Measurements from ENCODE around the gene MGRN1.

The MGRN1 gene

DNA sequence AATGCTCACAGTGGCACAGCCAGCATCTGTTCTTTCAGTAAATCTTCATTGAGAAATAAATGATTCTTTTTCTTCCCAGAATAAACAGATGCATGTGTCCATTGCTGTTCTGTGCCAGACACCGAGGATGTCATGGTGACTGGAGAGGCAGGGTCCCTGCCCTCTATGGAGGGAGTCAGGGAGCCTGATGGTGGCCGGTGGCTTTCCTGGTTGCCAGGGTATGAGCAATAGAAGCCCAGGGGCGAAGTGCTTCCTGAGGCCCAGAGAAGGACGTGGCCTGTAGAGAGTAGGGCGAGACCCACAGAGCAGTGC is 38.8 kb downstream of the MGRN1 start:
- TF ChIP-seq, protein P1, sequence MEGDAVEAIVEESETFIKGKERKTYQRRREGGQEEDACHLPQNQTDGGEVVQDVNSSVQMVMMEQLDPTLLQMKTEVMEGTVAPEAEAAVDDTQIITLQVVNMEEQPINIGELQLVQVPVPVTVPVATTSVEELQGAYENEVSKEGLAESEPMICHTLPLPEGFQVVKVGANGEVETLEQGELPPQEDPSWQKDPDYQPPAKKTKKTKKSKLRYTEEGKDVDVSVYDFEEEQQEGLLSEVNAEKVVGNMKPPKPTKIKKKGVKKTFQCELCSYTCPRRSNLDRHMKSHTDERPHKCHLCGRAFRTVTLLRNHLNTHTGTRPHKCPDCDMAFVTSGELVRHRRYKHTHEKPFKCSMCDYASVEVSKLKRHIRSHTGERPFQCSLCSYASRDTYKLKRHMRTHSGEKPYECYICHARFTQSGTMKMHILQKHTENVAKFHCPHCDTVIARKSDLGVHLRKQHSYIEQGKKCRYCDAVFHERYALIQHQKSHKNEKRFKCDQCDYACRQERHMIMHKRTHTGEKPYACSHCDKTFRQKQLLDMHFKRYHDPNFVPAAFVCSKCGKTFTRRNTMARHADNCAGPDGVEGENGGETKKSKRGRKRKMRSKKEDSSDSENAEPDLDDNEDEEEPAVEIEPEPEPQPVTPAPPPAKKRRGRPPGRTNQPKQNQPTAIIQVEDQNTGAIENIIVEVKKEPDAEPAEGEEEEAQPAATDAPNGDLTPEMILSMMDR (IDR thresholded peaks at IDR 0.05; ENCODE audit: control insufficient read depth, insufficient read depth, low read depth, low read length, missing control alignments) = no peak
- H3K4me3 ChIP-seq (ENCODE audit: control insufficient read depth, low read depth, low read length) = no peak overlapping the region
- DNase-seq (ENCODE audit: low read depth) = no peak

DNA sequence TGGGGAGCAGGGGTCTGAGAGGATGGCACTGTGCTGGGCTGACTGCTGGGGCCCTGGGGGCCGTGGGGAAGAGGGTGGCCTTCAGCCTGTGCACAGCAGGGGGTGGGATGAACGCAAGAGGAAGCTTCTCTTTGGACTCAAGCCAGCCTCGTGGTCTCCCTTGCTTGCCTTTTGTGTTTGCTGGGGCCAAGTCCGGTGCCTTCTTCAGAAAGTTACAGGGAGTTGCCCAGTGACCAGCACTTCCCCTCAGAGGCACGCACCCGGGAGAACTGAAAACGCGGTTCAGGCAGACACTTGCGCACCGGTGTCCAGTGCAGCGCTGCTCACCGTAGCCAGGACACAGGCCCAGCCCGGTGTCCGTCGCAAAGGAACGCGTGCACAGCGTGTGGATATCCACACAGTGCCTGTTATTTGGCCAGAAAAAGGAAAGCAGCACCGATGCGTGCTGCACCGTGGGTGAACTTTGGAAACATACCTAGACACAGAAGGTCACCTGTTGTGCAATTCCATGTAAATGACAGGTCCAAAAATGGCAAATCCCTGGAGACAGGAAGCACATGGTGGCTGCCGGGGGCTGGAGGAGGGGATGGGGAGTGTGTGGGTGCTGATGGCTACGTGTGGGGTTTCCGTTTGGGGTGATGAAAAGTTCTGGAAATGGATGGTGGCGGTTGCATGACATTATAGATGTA is 39.3 kb downstream of the MGRN1 start:
- H3K4me3 ChIP-seq (ENCODE audit: control insufficient read depth, low read depth, low read length) = no peak overlapping the region
- DNase-seq (ENCODE audit: low read depth) = no peak
- TF ChIP-seq, protein P1 (IDR thresholded peaks at IDR 0.05; ENCODE audit: control insufficient read depth, insufficient read depth, low read depth, low read length, missing control alignments) = no peak

DNA sequence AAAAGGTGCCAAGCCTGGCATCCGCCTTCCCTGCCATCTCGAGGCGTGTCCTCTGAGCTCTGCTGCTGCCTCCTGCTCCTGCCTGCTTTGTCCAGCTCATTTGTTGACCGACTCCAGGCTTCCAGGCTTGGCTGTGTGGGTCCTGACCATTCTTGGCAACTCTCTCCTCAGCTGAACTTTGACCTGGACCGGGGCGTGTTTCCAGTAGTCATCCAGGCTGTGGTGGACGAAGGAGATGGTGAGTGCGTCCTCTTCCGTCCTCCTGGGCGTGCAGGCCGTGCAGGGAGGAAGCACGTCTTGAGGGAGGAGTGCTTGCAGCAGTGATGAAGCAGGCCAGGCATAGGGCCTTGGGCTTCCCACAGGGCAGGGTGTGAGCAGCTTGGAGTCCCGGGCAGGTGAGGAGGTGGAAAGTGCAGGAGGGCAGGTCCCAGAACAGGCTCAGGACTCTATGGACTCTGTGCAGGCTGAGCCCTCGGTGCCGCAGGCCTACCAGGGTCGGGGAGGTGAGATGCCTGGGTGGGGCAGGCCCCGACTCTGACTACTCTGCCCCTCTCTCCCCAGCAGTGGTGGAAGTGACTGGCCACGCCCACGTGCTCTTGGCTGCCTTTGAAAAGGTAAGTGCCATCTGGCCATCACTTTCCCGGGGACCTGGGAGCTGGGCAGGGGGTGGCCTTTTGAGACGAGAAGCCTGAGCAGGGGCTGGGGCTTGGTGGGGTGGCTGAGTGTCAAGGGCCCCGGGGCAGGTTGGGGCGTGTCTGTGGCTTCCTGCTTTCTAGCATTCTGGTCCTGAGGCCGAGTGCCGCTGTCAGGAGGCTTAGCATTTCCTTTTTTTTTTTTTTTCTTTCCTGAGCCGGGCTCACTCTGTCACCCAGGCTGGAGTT is 40.2 kb downstream of the MGRN1 start:
- TF ChIP-seq, protein P1 (IDR thresholded peaks at IDR 0.05; ENCODE audit: control insufficient read depth, insufficient read depth, low read depth, low read length, missing control alignments) = no peak
- DNase-seq (ENCODE audit: low read depth) = no peak
- H3K4me3 ChIP-seq (ENCODE audit: control insufficient read depth, low read depth, low read length) = no peak overlapping the region

DNA sequence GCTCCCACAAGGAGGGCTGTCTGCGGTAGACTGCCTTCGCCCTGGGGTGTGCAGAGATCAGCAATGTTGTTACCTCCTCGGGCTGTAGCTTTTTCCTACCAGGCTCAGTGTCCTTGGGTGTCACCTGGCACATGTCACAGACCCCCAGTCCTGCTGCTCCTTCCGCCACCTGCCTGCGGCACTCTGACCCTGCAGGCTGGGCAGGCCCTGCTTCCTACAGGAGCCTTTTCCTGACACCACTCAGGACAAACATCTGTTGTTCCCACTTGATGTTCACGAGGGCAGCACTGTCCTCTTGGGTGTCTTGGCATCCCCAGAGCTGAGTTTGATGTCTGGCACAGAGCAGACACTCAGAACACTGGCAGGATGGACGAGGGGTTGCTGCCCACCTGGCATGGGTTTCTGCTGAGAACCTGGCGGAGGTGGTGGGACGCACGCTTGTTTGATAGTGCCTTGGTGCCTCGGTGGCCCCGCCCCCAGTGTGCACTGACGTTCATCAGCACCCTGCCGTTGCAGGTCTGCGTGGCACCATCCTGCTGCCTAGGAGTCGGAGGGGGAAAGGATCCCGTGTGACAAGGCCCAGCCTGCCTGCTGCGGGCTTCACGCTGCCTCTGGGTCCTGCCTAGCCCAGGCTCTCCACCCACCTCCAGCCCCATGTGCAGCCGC is 42.0 kb downstream of the MGRN1 start:
- no peak for DNase-seq (ENCODE audit: low read depth)
- TF ChIP-seq, protein P1 (IDR thresholded peaks at IDR 0.05; ENCODE audit: control insufficient read depth, insufficient read depth, low read depth, low read length, missing control alignments) = no peak
- no peak overlapping the region for H3K4me3 ChIP-seq (ENCODE audit: control insufficient read depth, low read depth, low read length)

DNA sequence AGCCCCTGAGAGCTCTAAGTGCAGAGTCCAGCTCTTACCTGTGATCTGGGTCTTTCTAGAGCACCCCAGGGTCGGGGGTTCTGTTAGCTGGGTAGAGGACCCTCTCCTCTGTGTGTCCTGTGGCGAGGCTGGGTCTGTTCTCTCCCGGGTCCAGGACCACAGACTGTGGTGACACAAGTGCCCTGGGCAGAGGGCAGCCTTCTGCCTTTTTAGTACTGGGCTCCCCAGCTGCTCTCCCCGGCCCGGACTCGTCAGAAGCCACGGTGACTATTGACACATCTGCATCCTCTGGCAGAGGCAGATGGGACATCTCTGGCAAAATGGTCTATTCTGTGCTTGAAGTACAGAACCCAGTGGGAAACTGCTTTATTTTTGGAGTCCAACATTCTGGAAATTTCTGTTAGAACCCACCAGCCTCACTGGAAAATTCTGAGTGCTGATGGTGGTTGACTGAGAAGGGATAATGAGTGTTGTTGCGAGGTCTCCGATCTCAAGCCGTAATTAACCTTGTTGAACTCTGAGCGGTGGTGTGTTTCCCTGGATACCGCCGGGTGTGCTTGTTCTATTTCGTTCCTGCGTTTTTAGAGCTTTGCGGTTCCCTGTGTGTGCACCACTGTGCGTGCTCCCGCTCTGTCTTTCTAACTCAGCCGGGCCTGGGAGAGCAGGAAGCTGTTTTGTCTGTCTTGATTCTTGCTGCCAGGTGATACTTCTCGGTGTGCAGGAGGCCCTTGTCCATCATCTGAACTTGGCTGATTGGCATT is 42.8 kb downstream of the MGRN1 start:
- no peak for DNase-seq (ENCODE audit: low read depth)
- TF ChIP-seq, protein P1 (IDR thresholded peaks at IDR 0.05; ENCODE audit: control insufficient read depth, insufficient read depth, low read depth, low read length, missing control alignments) = no peak
- H3K4me3 ChIP-seq (ENCODE audit: control insufficient read depth, low read depth, low read length) = no peak overlapping the region

DNA sequence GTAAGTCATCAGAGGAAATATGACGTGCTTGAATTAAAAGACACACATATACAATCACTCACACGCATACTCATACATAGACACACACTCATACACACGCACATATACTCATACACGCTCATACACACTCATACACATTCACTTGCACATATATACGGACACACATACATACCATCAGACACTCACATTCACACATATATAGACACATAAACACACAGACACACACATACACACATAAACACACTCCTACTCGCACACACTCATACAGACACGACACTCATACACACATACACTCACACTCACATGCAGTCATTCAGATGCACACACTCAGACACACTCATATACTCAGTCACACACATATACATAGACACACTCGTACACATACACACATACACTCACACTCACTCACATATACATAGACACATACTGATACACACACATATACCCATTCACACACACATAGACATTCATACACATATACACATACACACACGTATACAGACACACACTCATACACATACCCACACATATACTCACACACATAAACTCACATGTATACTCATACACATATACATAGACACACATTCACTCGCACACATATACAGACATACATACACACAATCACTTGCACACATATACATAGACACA is 43.8 kb downstream of the MGRN1 start:
- TF ChIP-seq, protein P1 (IDR thresholded peaks at IDR 0.05; ENCODE audit: control insufficient read depth, insufficient read depth, low read depth, low read length, missing control alignments) = no peak
- H3K4me3 ChIP-seq (ENCODE audit: control insufficient read depth, low read depth, low read length) = no peak overlapping the region
- DNase-seq (ENCODE audit: low read depth) = no peak
